MM.1S (cell line): ENCODE data around the gene MKNK1.

Experiments used
- DNase-seq: peaks from one replicate; pipeline ENCODE4 v3.0.0-alpha.2; 2015
- H2AFZ ChIP-seq: fragments of 300-600 bp; sonication (generic); 2 replicates; pipeline ENCODE4 v1.6.0; 2016; ENCODE audit warnings: antibody characterized with exemption, low read length
- H3F3A ChIP-seq: fragments of 300-600 bp; sonication (generic); 2 replicates; pipeline ENCODE4 v1.6.1; 2016; ENCODE audit warnings: mild to moderate bottlenecking, antibody characterized with exemption, low read length, moderate library complexity, mixed read lengths; ENCODE audit not compliant: insufficient read depth
- H3K27ac ChIP-seq: fragments of 300-600 bp; sonication (generic); 2 replicates; pipeline ENCODE4 v1.5.1; 2016; ENCODE audit warnings: mild to moderate bottlenecking, low read length
- H3K27me3 ChIP-seq: fragments of 300-600 bp; sonication (generic); replicated peaks from 2 replicates; pipeline ENCODE4 v1.6.0; 2016; ENCODE audit warnings: low read length; ENCODE audit not compliant: insufficient read depth
- H3K36me3 ChIP-seq: fragments of 300-600 bp; sonication (generic); replicated peaks from 2 replicates; pipeline ENCODE4 v1.6.1; 2016; ENCODE audit warnings: mild to moderate bottlenecking, low read length, mixed read lengths; ENCODE audit not compliant: insufficient read depth
- H3K4me1 ChIP-seq: fragments of 300-600 bp; sonication (generic); 2 replicates; pipeline ENCODE4 v1.6.1; 2016; ENCODE audit warnings: low read length, mixed read lengths
- H3K4me2 ChIP-seq: fragments of 300-600 bp; sonication (generic); 2 replicates; pipeline ENCODE4 v1.6.0; 2016; ENCODE audit warnings: low read depth, low read length
- H3K4me3 ChIP-seq: fragments of 300-600 bp; sonication (generic); 2 replicates; pipeline ENCODE4 v1.5.1; 2016; ENCODE audit warnings: low read length, mixed read lengths
- H3K79me2 ChIP-seq: fragments of 300-600 bp; sonication (generic); 2 replicates; pipeline ENCODE4 v1.6.1; 2016; ENCODE audit warnings: mixed run types, low read length, mixed read lengths
- H3K9ac ChIP-seq: fragments of 300-600 bp; sonication (generic); 2 replicates; pipeline ENCODE4 v1.6.1; 2016; ENCODE audit warnings: low read length, mixed read lengths
- H3K9me2 ChIP-seq: fragments of 300-600 bp; sonication (generic); replicated peaks from 2 replicates; pipeline ENCODE4 v1.6.1; 2016; ENCODE audit warnings: mild to moderate bottlenecking, low read length, mixed read lengths; ENCODE audit not compliant: insufficient read depth
- H3K9me3 ChIP-seq: fragments of 300-600 bp; sonication (generic); replicated peaks from 2 replicates; pipeline ENCODE4 v1.6.1; 2016; ENCODE audit warnings: mild to moderate bottlenecking, low read length, mixed read lengths; ENCODE audit not compliant: insufficient read depth
- H4K20me1 ChIP-seq: fragments of 300-600 bp; sonication (generic); 2 replicates; pipeline ENCODE4 v1.6.1; 2016; ENCODE audit warnings: mild to moderate bottlenecking, low read length, moderate library complexity, mixed read lengths; ENCODE audit not compliant: insufficient read depth
- CTCF ChIP-seq: fragments of 300-600 bp; sonication (generic); IDR thresholded peaks from 2 replicates; pipeline ENCODE4 v1.5.1; 2016; ENCODE audit warnings: antibody characterized with exemption, low read length, mixed read lengths
- EZH2 ChIP-seq: fragments of 300-600 bp; sonication (generic); optimal IDR thresholded peaks from 2 replicates; pipeline ENCODE3; 2017; ENCODE audit warnings: low read depth, mild to moderate bottlenecking, antibody characterized with exemption, low read length, mixed read lengths
- EZH2phosphoT487 ChIP-seq: fragments of 300-600 bp; sonication (generic); IDR thresholded peaks from 2 replicates; pipeline ENCODE4 v1.6.1; 2018; ENCODE audit warnings: antibody characterized with exemption, low read length

Gene MKNK1

GRCh38 chr1:46543761-46544560, 60.1 kb downstream of the MKNK1 start:
- H3K27me3 ChIP-seq, result peaks cover 38% of the 10 kb centered on the region
- H4K20me1 ChIP-seq, result no peaks in the 10 kb centered on the region
- H3F3A ChIP-seq, result no peaks in the 10 kb centered on the region
- no peak for TF ChIP-seq CTCF
- no peak for TF ChIP-seq EZH2
- TF ChIP-seq EZH2phosphoT487, result no peak
- no peak overlapping the region for H3K9ac ChIP-seq
- no peak overlapping the region for H3K27ac ChIP-seq
- no peak for DNase-seq
- H3K9me3 ChIP-seq, result no peaks in the 10 kb centered on the region
- no peaks in the 10 kb centered on the region for H3K36me3 ChIP-seq
- no peaks in the 10 kb centered on the region for H3K4me1 ChIP-seq
- H3K9me2 ChIP-seq, result no peaks in the 10 kb centered on the region
- no peak overlapping the region for H3K4me2 ChIP-seq
- H3K79me2 ChIP-seq, result no peaks in the 10 kb centered on the region
- H3K4me3 ChIP-seq, result no peak overlapping the region
- no peak overlapping the region for H2AFZ ChIP-seq

- H3K9me2 ChIP-seq, result no peaks in the 10 kb centered on the region
- no peaks in the 10 kb centered on the region for H3K36me3 ChIP-seq
- H3K4me2 ChIP-seq, result no peak overlapping the region
- no peaks in the 10 kb centered on the region for H4K20me1 ChIP-seq
- no peak overlapping the region for H3K9ac ChIP-seq
- no peak overlapping the region for H3K4me3 ChIP-seq
- TF ChIP-seq CTCF (no peak), EZH2phosphoT487 (no peak), EZH2 (no peak)
- H2AFZ ChIP-seq, result no peak overlapping the region
- no peak for DNase-seq
- H3F3A ChIP-seq, result no peaks in the 10 kb centered on the region
- no peaks in the 10 kb centered on the region for H3K79me2 ChIP-seq
- no peaks in the 10 kb centered on the region for H3K9me3 ChIP-seq
- no peak overlapping the region for H3K27ac ChIP-seq
- peaks cover 39% of the 10 kb centered on the region for H3K27me3 ChIP-seq
- H3K4me1 ChIP-seq, result no peaks in the 10 kb centered on the region
These were observed 60.7 kb downstream of the MKNK1 start for GRCh38 chr1:46543382-46543760.

GRCh38 chr1:46539972-46540371, 64.1 kb downstream of the MKNK1 start:
- Histone ChIP-seq H3K79me2 (no peaks in the 10 kb centered on the region), H3K36me3 (no peaks in the 10 kb centered on the region), H3K9ac (no peak overlapping the region), H3F3A (no peaks in the 10 kb centered on the region), H3K9me3 (no peaks in the 10 kb centered on the region), H3K4me3 (no peak overlapping the region), H3K27ac (no peak overlapping the region), H4K20me1 (no peaks in the 10 kb centered on the region), H3K27me3 (peaks cover 63% of the 10 kb centered on the region), H3K4me2 (no peak overlapping the region), H3K9me2 (no peaks in the 10 kb centered on the region), H2AFZ (no peak overlapping the region), H3K4me1 (no peaks in the 10 kb centered on the region)
- DNase-seq, result no peak
- no peak for TF ChIP-seq EZH2
- no peak for TF ChIP-seq CTCF
- TF ChIP-seq EZH2phosphoT487, result no peak
